ENCODE measurements around the gene TMTC1.
"Not testable (repeated sequence)": the region's sequence is repeated elsewhere in the genome, so short reads cannot be mapped to it uniquely, and the experiment has no call there.

TMTC1 gene

GRCh38 chr12:29563071-29563470, 220.7 kb downstream of the TMTC1 start:
- no peak for DNase-seq

GRCh38 chr12:29562110-29562804, 221.5 kb downstream of the TMTC1 start:
- DNase-seq, result no peak

GRCh38 chr12:29561664-29562071, 222.1 kb downstream of the TMTC1 start:
- no peak for DNase-seq

- DNase-seq, result no peak
Observed at GRCh38 chr12:29559198-29559597, 224.5 kb downstream of the TMTC1 start.

- DNase-seq, result no peak
Observed at GRCh38 chr12:29556363-29556762, 227.4 kb downstream of the TMTC1 start.

GRCh38 chr12:29555451-29555850, 228.3 kb downstream of the TMTC1 start:
- DNase-seq, result not testable (repeated sequence)

GRCh38 chr12:29552994-29553748, 230.6 kb downstream of the TMTC1 start:
- DNase-seq, result no peak

GRCh38 chr12:29552324-29552927, 231.3 kb downstream of the TMTC1 start:
- DNase-seq, result no peak

GRCh38 chr12:29551812-29552211, 231.9 kb downstream of the TMTC1 start:
- DNase-seq, result no peak

- DNase-seq, result no peak
Observed at GRCh38 chr12:29547864-29548263, 235.9 kb downstream of the TMTC1 start.

GRCh38 chr12:29547151-29547632, 236.6 kb downstream of the TMTC1 start:
- DNase-seq, result no peak

- no peak for DNase-seq
Observed at GRCh38 chr12:29546000-29546399, 237.7 kb downstream of the TMTC1 start.

- DNase-seq, result no peak
Observed at GRCh38 chr12:29545102-29545467, 238.7 kb downstream of the TMTC1 start.

- DNase-seq, result no peak
Observed at GRCh38 chr12:29544428-29545101, 239.2 kb downstream of the TMTC1 start.

GRCh38 chr12:29543036-29543435, 240.7 kb downstream of the TMTC1 start:
- no peak for DNase-seq

GRCh38 chr12:29537298-29537697, 246.4 kb downstream of the TMTC1 start:
- no peak for DNase-seq

GRCh38 chr12:29534935-29535334, 248.8 kb downstream of the TMTC1 start:
- DNase-seq, result no peak

- no peak for DNase-seq
Observed at GRCh38 chr12:29533815-29534489, 249.8 kb downstream of the TMTC1 start.

- DNase-seq, result no peak
Observed at GRCh38 chr12:29531471-29531870, 252.3 kb downstream of the TMTC1 start.

GRCh38 chr12:29530436-29530835, 253.3 kb downstream of the TMTC1 start:
- no peak for DNase-seq

GRCh38 chr12:29528161-29528560, 255.6 kb downstream of the TMTC1 start:
- DNase-seq, result no peak

- no peak for DNase-seq
Observed at GRCh38 chr12:29521951-29522350, 261.8 kb downstream of the TMTC1 start.

Data from SIG-M5 (cell line).